Bronchial epithelial cell (primary cell): ENCODE measurements around the gene CAMK1G. TPM values are rescaled to one million over a fixed set of nuclear protein-coding genes. Genes with fewer than 3 reads are reported as not detected.

Experiments used
- DNase-seq: peaks from one replicate; pipeline ENCODE4 v3.0.0-alpha.2; 2010; ENCODE audit warnings: low read depth
- FAIRE-seq: peaks from 2 replicates; lab custom pipeline; 2011; peaks lifted over from hg19 to GRCh38; lab: Jason Lieb, UNC
- H3K27me3 ChIP-seq: 2 replicates; pipeline ENCODE4 v1.5.1; 2011; ENCODE audit warnings: low read length; ENCODE audit not compliant: control insufficient read depth, insufficient read depth
- H3K36me3 ChIP-seq: 2 replicates; pipeline ENCODE4 v1.5.1; 2011; ENCODE audit warnings: low read length; ENCODE audit not compliant: control insufficient read depth, insufficient read depth
- H3K4me3 ChIP-seq: 2 replicates; pipeline ENCODE4 v1.5.1; 2011; ENCODE audit warnings: mild to moderate bottlenecking, low read depth, low read length, control low read depth
- CTCF ChIP-seq: IDR thresholded peaks from 2 replicates; pipeline ENCODE4 v1.5.1; 2011; ENCODE audit warnings: mild to moderate bottlenecking, moderate library complexity, low read length, control low read depth, inconsistent platforms; ENCODE audit not compliant: insufficient read depth, severe bottlenecking
- total RNA-seq: library from RNA; depleted of rRNA; stranded (reverse); fragments of >200 nt; gene quantifications from 2 replicates; pipeline ENCODE4 v1.2.1, GENCODE V29; 2014

Gene CAMK1G
- total RNA-seq, 1 donor from 2014 or later = not detected

- Histone ChIP-seq H3K36me3 (no peaks in the 10 kb centered on the region), H3K27me3 (peaks cover 10% of the 10 kb centered on the region), H3K4me3 (no peak overlapping the region)
- DNase-seq (no peak), FAIRE-seq (no peak)
- TF ChIP-seq CTCF = no peak
Measured at GRCh38 chr1:209577346-209577745, 6.2 kb upstream of the CAMK1G start.

GRCh38 chr1:209580577-209580976, 2.9 kb upstream of the CAMK1G start:
- Histone ChIP-seq H3K4me3 (no peak overlapping the region), H3K36me3 (no peaks in the 10 kb centered on the region), H3K27me3 (peaks cover 11% of the 10 kb centered on the region)
- no peak for TF ChIP-seq CTCF
- FAIRE-seq (no peak), DNase-seq (no peak)

- DNase-seq = no peak
- no peaks in the 10 kb centered on the region for H3K36me3 ChIP-seq
- FAIRE-seq = peak; percentile 43
- TF ChIP-seq CTCF = no peak
- no peak overlapping the region for H3K4me3 ChIP-seq
- peaks cover 13% of the 10 kb centered on the region for H3K27me3 ChIP-seq
Measured at GRCh38 chr1:209584231-209584672, 738 bp downstream of the CAMK1G start.

GRCh38 chr1:209585197-209585596, 1.7 kb downstream of the CAMK1G start:
- Histone ChIP-seq H3K36me3 (no peaks in the 10 kb centered on the region), H3K4me3 (no peak overlapping the region), H3K27me3 (peaks cover 13% of the 10 kb centered on the region)
- no peak for TF ChIP-seq CTCF
- FAIRE-seq (peak; percentile 50), DNase-seq (no peak)

GRCh38 chr1:209585672-209586071, 2.2 kb downstream of the CAMK1G start:
- Histone ChIP-seq H3K27me3 (peaks cover 13% of the 10 kb centered on the region), H3K4me3 (no peak overlapping the region), H3K36me3 (no peaks in the 10 kb centered on the region)
- FAIRE-seq (no peak), DNase-seq (no peak)
- peak; percentile 7 for TF ChIP-seq CTCF

GRCh38 chr1:209586221-209586740, 2.8 kb downstream of the CAMK1G start:
- DNase-seq (no peak), FAIRE-seq (peak; percentile 58)
- Histone ChIP-seq H3K27me3 (peaks cover 13% of the 10 kb centered on the region), H3K36me3 (no peaks in the 10 kb centered on the region), H3K4me3 (no peak overlapping the region)
- TF ChIP-seq CTCF = no peak
